ENCODE measurements around the gene KRT81. TPM values are rescaled to one million over a fixed set of nuclear protein-coding genes. Genes with fewer than 3 reads are reported as not detected.
"Not testable (repeated sequence)": the region's sequence is repeated elsewhere in the genome, so short reads cannot be mapped to it uniquely, and the experiment has no call there.

Gene KRT81
- total RNA-seq, 1 experiment from 2014 or later = 10.8 TPM

GRCh38 chr12:52241205-52241842 is 50.0 kb downstream of the KRT81 start:
- no peak for DNase-seq (ENCODE audit: low spot score)

- not testable (repeated sequence) for DNase-seq (ENCODE audit: low spot score)
Observed at GRCh38 chr12:52240247-52240646, 51.1 kb downstream of the KRT81 start.

- no peak for DNase-seq (ENCODE audit: low spot score)
Observed at GRCh38 chr12:52239767-52240166, 51.6 kb downstream of the KRT81 start.

GRCh38 chr12:52238916-52239646 is 52.3 kb downstream of the KRT81 start:
- DNase-seq (ENCODE audit: low spot score) = no peak

- no peak for DNase-seq (ENCODE audit: low spot score)
Observed at GRCh38 chr12:52238207-52238840, 53.0 kb downstream of the KRT81 start.

GRCh38 chr12:52236386-52237050 is 54.8 kb downstream of the KRT81 start:
- no peak for DNase-seq (ENCODE audit: low spot score)

Other genes starting within 250 kb of the KRT81 start
- 0.16 and 0.54 TPM in 2 replicates for gene NR4A1, start 240.1 kb downstream of the KRT81 start, total RNA-seq (2014; rRNA removed; shearing (Covaris generic))
- 57.5 and 63.0 TPM in 2 replicates for gene ATG101, start 221.6 kb downstream of the KRT81 start, total RNA-seq (2014; rRNA removed; shearing (Covaris generic))
- not detected in 2 replicates for gene SMIM41, start 211.8 kb downstream of the KRT81 start, total RNA-seq (2014; rRNA removed; shearing (Covaris generic))
- gene KRT80, start 99.5 kb downstream of the KRT81 start, total RNA-seq (2014; rRNA removed; shearing (Covaris generic)) = 4.7 and 6.9 TPM in 2 replicates
- gene KRT7, start 58.3 kb downstream of the KRT81 start, total RNA-seq (2014; rRNA removed; shearing (Covaris generic)) = 0.29 and 1.7 TPM in 2 replicates
- gene KRT86, start 16.9 kb downstream of the KRT81 start, total RNA-seq (2014; rRNA removed; shearing (Covaris generic)) = 0.31 and 0.93 TPM in 2 replicates
- gene KRT83, start 29.9 kb upstream of the KRT81 start, total RNA-seq (2014; rRNA removed; shearing (Covaris generic)) = not detected in 2 replicates
- not detected in 2 replicates for gene KRT85, start 75.9 kb upstream of the KRT81 start, total RNA-seq (2014; rRNA removed; shearing (Covaris generic))
- gene KRT84, start 94.1 kb upstream of the KRT81 start, total RNA-seq (2014; rRNA removed; shearing (Covaris generic)) = not detected in 2 replicates
- gene KRT82, start 114.8 kb upstream of the KRT81 start, total RNA-seq (2014; rRNA removed; shearing (Covaris generic)) = not detected in 2 replicates
- 0.12 TPM in 1 of 2 replicates, not detected in the other for gene KRT75, start 142.8 kb upstream of the KRT81 start, total RNA-seq (2014; rRNA removed; shearing (Covaris generic))
- gene KRT6B, start 160.6 kb upstream of the KRT81 start, total RNA-seq (2014; rRNA removed; shearing (Covaris generic)) = not detected in 2 replicates
- gene KRT6C, start 182.3 kb upstream of the KRT81 start, total RNA-seq (2014; rRNA removed; shearing (Covaris generic)) = not detected in 2 replicates
- not detected in 2 replicates for gene KRT6A, start 201.7 kb upstream of the KRT81 start, total RNA-seq (2014; rRNA removed; shearing (Covaris generic))
- not detected in 2 replicates for gene KRT5, start 228.9 kb upstream of the KRT81 start, total RNA-seq (2014; rRNA removed; shearing (Covaris generic))